Psoas muscle (tissue), 8 donors: ENCODE measurements around the gene FNIP1. TPM values are rescaled to one million over a fixed set of nuclear protein-coding genes. Genes with fewer than 3 reads are reported as not detected.

ENCODE experiments used
- ATAC-seq, 4 donors: fragments of 200-7000 bp; cut with Tn5 transposase; one replicate each; pipeline ENCODE4 v1.9.1; 2020; ENCODE audit warnings: moderate library complexity in 3 of 4, mild to moderate bottlenecking in 2 of 4
- DNase-seq, 2 donors: peaks; one replicate each; pipeline ENCODE4 v3.0.0-alpha.2; 2020
- H3K27ac ChIP-seq: fragments of 200-600 bp; one replicate; pipeline ENCODE4 v1.8.0; 2022
- H3K27me3 ChIP-seq, 3 donors: fragments of 200-600 bp in 1 of 3; one replicate each; pipeline versions ENCODE4 v1.6.1 to v1.8.0; 2013 to 2022; ENCODE audit warnings: low read length in 2 of 3, mild to moderate bottlenecking in 2 of 3, moderate library complexity in 1 of 3; ENCODE audit not compliant: insufficient read depth in 3 of 3
- H3K36me3 ChIP-seq, 2 donors: fragments of 200-600 bp in 1 of 2; one replicate each; pipeline versions ENCODE4 v1.6.1 to v1.8.0; 2013 to 2022; ENCODE audit warnings: low read depth in 1 of 2, mild to moderate bottlenecking in 1 of 2, moderate library complexity in 1 of 2; ENCODE audit not compliant: insufficient read depth in 1 of 2
- H3K4me1 ChIP-seq: fragments of 200-600 bp; one replicate; pipeline ENCODE4 v1.8.0; 2022
- H3K4me3 ChIP-seq: fragments of 200-600 bp; one replicate; pipeline ENCODE4 v1.8.0; 2022; ENCODE audit warnings: mild to moderate bottlenecking
- H3K9me3 ChIP-seq: fragments of 200-600 bp; one replicate; pipeline ENCODE4 v1.8.0; 2022
- CTCF ChIP-seq: fragments of 200-600 bp; IDR thresholded peaks from one replicate; pipeline ENCODE4 v1.8.0; 2022; ENCODE audit warnings: antibody characterized with exemption
- WGBS, 3 donors: extraction: QIAGEN DNeasy Blood & Tissue Kit; methylation state at CpG; one replicate each; pipeline versions ENCODE4 v1.1.6 to v1.1.7; 2013; 5-methylcytosine and 5-hydroxymethylcytosine counted together
- intact Hi-C, 2 donors: fragments of 100-400 bp; cut with DNase I; formaldehyde crosslinking; loops; one replicate each; pipeline versions ENCODE4 v1.11.0 to v1.14.2; 2022
- polyA plus RNA-seq, 3 donors: library from polyadenylated mRNA; stranded (reverse); fragments of 200-250 nt; gene quantifications; one replicate each; pipeline ENCODE4 v1.2.3, GENCODE V29; 2013
- total RNA-seq, 4 donors: library from RNA; stranded (reverse); fragmentation: NEBNext Ultra II Directional in 2 of 4; extraction: Animal tissue kit (Norgen Biotek cat#: 25700) in 2 of 4; gene quantifications; one replicate each; pipeline versions ENCODE4 v1.2.1 to v1.2.4, GENCODE V29; 2021 to 2023
- donor health status: healthy with polysubstance abuse.
- donor health status: DM: no; HTN: no; CAD: no; lungs with moderate emphysema.
- donor health status: Bipolar disorder and iron deficiency.
- donor health status: healthy.
- donor health status: DM: yes; HTN: yes; CAD: no.
- donor health status: DM: no; HTN: no; CAD: no.
- donor health status: DM: no; HTN: no; CAD: no.
- donor health status: DM: yes; HTN: yes; CAD: no.

The FNIP1 gene
- total and polyA plus RNA-seq, 7 donors: 6.4 to 45.2 (median 25.0) TPM

- H3K4me3 ChIP-seq: no peak overlapping the region
- ATAC-seq (no peak), DNase-seq (no peak)
- no peaks in the 10 kb centered on the region for H3K27me3 ChIP-seq
- H3K36me3 ChIP-seq: peaks cover 3 to 66% of the 10 kb centered on the region in 2 donors
- no peaks in the 10 kb centered on the region for H3K9me3 ChIP-seq
- 84 to 92% (median 89%) methylated on average over 1 of the region's 1 CpG for WGBS, 3 donors
- no peak for TF ChIP-seq CTCF
- no peak overlapping the region for H3K27ac ChIP-seq
- intact Hi-C loops: no loop called here
- H3K4me1 ChIP-seq: no peaks in the 10 kb centered on the region
Measured at GRCh38 chr5:131644370-131644769, 152.4 kb downstream of the FNIP1 start.

- DNase-seq (no peak), ATAC-seq (no peak)
- Histone ChIP-seq H3K9me3 (no peaks in the 10 kb centered on the region), H3K27ac (no peak overlapping the region), H3K4me1 (peaks cover 4% of the 10 kb centered on the region), H3K36me3 (peaks cover 3 to 38% of the 10 kb centered on the region in 2 donors), H3K27me3 (no peaks in the 10 kb centered on the region), H3K4me3 (no peak overlapping the region)
- no peak for TF ChIP-seq CTCF
- intact Hi-C loops: no loop called here
- 95 to 100% (median 98%) methylated on average over 1 of the region's 1 CpG for WGBS, 3 donors
Measured at GRCh38 chr5:131641494-131641893, 155.3 kb downstream of the FNIP1 start.

- Histone ChIP-seq H3K27ac (no peak overlapping the region), H3K9me3 (no peaks in the 10 kb centered on the region), H3K4me1 (peaks cover 9% of the 10 kb centered on the region), H3K27me3 (no peaks in the 10 kb centered on the region), H3K4me3 (no peak overlapping the region), H3K36me3 (peaks cover 0 to 26% of the 10 kb centered on the region in 2 donors)
- WGBS, 3 donors: 63 to 70% (median 65%) methylated on average over 5 of the region's 5 CpGs
- TF ChIP-seq CTCF: no peak
- DNase-seq: no peak
- intact Hi-C loops: no loop called here
- ATAC-seq: no peak
Measured at GRCh38 chr5:131640043-131640856, 156.6 kb downstream of the FNIP1 start.

- H3K27ac ChIP-seq: no peak overlapping the region
- H3K9me3 ChIP-seq: no peaks in the 10 kb centered on the region
- no peak overlapping the region for H3K4me3 ChIP-seq
- peaks cover 9% of the 10 kb centered on the region for H3K4me1 ChIP-seq
- peaks cover 0 to 15% of the 10 kb centered on the region in 2 donors for H3K36me3 ChIP-seq
- intact Hi-C loops: no loop called here
- H3K27me3 ChIP-seq: no peaks in the 10 kb centered on the region
- TF ChIP-seq CTCF: no peak
- DNase-seq: no peak
- no peak for ATAC-seq
Measured at GRCh38 chr5:131639148-131639547, 157.7 kb downstream of the FNIP1 start.

- Histone ChIP-seq H3K4me1 (peaks cover 23% of the 10 kb centered on the region), H3K36me3 (peaks cover 0 to 4% of the 10 kb centered on the region in 2 donors), H3K27me3 (no peaks in the 10 kb centered on the region), H3K27ac (no peak overlapping the region), H3K4me3 (no peak overlapping the region), H3K9me3 (no peaks in the 10 kb centered on the region)
- ATAC-seq (no peak), DNase-seq (no peak)
- no peak for TF ChIP-seq CTCF
- intact Hi-C loops: no loop called here
- WGBS, 3 donors: 69 to 80% (median 74%) methylated on average over 4 of the region's 4 CpGs
Measured at GRCh38 chr5:131637694-131638093, 159.1 kb downstream of the FNIP1 start.
